WTC11 (cell line): ENCODE data around the gene SMCO2. TPM values are rescaled to one million over a fixed set of nuclear protein-coding genes. Genes with fewer than 3 reads are reported as not detected.

Source experiments
- ATAC-seq: fragments of 200-7000 bp; cut with Tn5 transposase; 2 replicates; pipeline ENCODE4 v1.10.0; 2021; ENCODE audit warnings: mild to moderate bottlenecking, moderate library complexity
- CTCF ChIA-PET: fragments of 300-600 bp; sonication (Branson Sonifier 250); formaldehyde crosslinking; loops from one replicate; lab custom pipeline; 2021; ENCODE audit warnings: antibody characterized with exemption; lab: Charles Lee
- POLR2A ChIA-PET: fragments of 350-600 bp; sonication (Branson Sonifier 250); formaldehyde crosslinking; loops from one replicate; lab custom pipeline; 2021; ENCODE audit warnings: antibody characterized with exemption; lab: Charles Lee
- DNase-seq: peaks from one replicate; pipeline ENCODE4 v3.0.0; 2021; ENCODE audit warnings: low spot score
- H3K27ac Mint-ChIP-seq: 2 replicates; pipeline ENCODE4 v1.8.0; 2021; ENCODE audit warnings: mixed read lengths
- H3K27me3 Mint-ChIP-seq: 2 replicates; pipeline ENCODE4 v1.8.0; 2021; ENCODE audit warnings: low read depth, mild to moderate bottlenecking, moderate library complexity, mixed read lengths
- H3K36me3 Mint-ChIP-seq: 2 replicates; pipeline ENCODE4 v1.8.0; 2021; ENCODE audit warnings: mixed read lengths
- H3K4me1 Mint-ChIP-seq: 2 replicates; pipeline ENCODE4 v1.8.0; 2022; ENCODE audit warnings: mixed read lengths
- H3K4me3 Mint-ChIP-seq: 2 replicates; pipeline ENCODE4 v1.8.0; 2021; ENCODE audit warnings: mild to moderate bottlenecking, moderate library complexity, mixed read lengths
- H3K9me3 Mint-ChIP-seq: 2 replicates; pipeline ENCODE4 v1.8.0; 2021; ENCODE audit warnings: mixed read lengths
- ELF4 ChIP-seq: sonication (generic); formaldehyde crosslinking; IDR thresholded peaks from 2 replicates; pipeline ENCODE4 v1.8.1; 2022; ENCODE audit warnings: low read depth, mild to moderate bottlenecking, moderate library complexity, missing genetic modification reagents
- ESRRA ChIP-seq: sonication (generic); formaldehyde crosslinking; IDR thresholded peaks from 2 replicates; pipeline ENCODE4 v1.8.1; 2022; ENCODE audit warnings: mild to moderate bottlenecking, missing genetic modification reagents, borderline replicate concordance
- ETV6 ChIP-seq: sonication (generic); formaldehyde crosslinking; IDR thresholded peaks from 2 replicates; pipeline ENCODE4 v1.8.1; 2022; ENCODE audit warnings: mild to moderate bottlenecking, missing genetic modification reagents
- FOXP1 ChIP-seq: sonication (generic); formaldehyde crosslinking; IDR thresholded peaks from 2 replicates; pipeline ENCODE4 v1.8.0; 2022; ENCODE audit warnings: missing genetic modification reagents, mild to moderate bottlenecking, moderate library complexity, borderline replicate concordance
- GABPB1 ChIP-seq: sonication (generic); formaldehyde crosslinking; IDR thresholded peaks from 2 replicates; pipeline ENCODE4 v1.8.1; 2023; ENCODE audit warnings: mild to moderate bottlenecking, missing genetic modification reagents
- HMGA2 ChIP-seq: fragments of 250-450 bp; sonication (Bioruptor Pico); IDR thresholded peaks from 2 replicates; pipeline ENCODE4 v1.4.0; 2021; ENCODE audit warnings: mild to moderate bottlenecking, moderate library complexity
- JAZF1 ChIP-seq: fragments of 250-450 bp; sonication (Bioruptor Pico); IDR thresholded peaks from 2 replicates; pipeline ENCODE4 v1.9.0; 2021; ENCODE audit warnings: moderate library complexity, mild to moderate bottlenecking, inconsistent platforms
- MXD4 ChIP-seq: fragments of 250-450 bp; sonication (Bioruptor Pico); IDR thresholded peaks from 2 replicates; pipeline ENCODE4 v1.8.0; 2021; ENCODE audit warnings: mild to moderate bottlenecking, moderate library complexity, borderline replicate concordance
- NFYB ChIP-seq: sonication (generic); formaldehyde crosslinking; conservative IDR thresholded peaks from 2 replicates; pipeline ENCODE4 v1.8.0; 2022; ENCODE audit warnings: low read depth, missing genetic modification reagents
- NR2C2 ChIP-seq: sonication (generic); formaldehyde crosslinking; IDR thresholded peaks from 2 replicates; pipeline ENCODE4 v1.8.0; 2022; ENCODE audit warnings: mild to moderate bottlenecking, missing genetic modification reagents
- NR3C1 ChIP-seq: sonication (generic); formaldehyde crosslinking; conservative IDR thresholded peaks from 2 replicates; pipeline ENCODE4 v1.8.1; 2023; ENCODE audit warnings: low read depth, mild to moderate bottlenecking, missing genetic modification reagents
- PRDM15 ChIP-seq: sonication (generic); formaldehyde crosslinking; IDR thresholded peaks from 2 replicates; pipeline ENCODE4 v1.8.0; 2022; ENCODE audit warnings: missing genetic modification reagents
- PRRX2 ChIP-seq: fragments of 250-450 bp; sonication (Bioruptor Pico); IDR thresholded peaks from 2 replicates; pipeline ENCODE4 v1.8.0; 2021; ENCODE audit warnings: mild to moderate bottlenecking
- SP1 ChIP-seq: sonication (generic); formaldehyde crosslinking; conservative IDR thresholded peaks from 2 replicates; pipeline ENCODE4 v1.8.1; 2022; ENCODE audit warnings: missing genetic modification reagents
- TCF7 ChIP-seq: sonication (generic); formaldehyde crosslinking; IDR thresholded peaks from 2 replicates; pipeline ENCODE4 v1.8.0; 2022; ENCODE audit warnings: mild to moderate bottlenecking, low read depth, missing genetic modification reagents, moderate library complexity
- ZBTB21 ChIP-seq: sonication (generic); formaldehyde crosslinking; IDR thresholded peaks from 2 replicates; pipeline ENCODE4 v1.8.1; 2023; ENCODE audit warnings: mild to moderate bottlenecking, missing genetic modification reagents, borderline replicate concordance
- ZMAT4 ChIP-seq: fragments of 250-450 bp; sonication (Bioruptor Pico); IDR thresholded peaks from 2 replicates; pipeline ENCODE4 v1.9.0; 2021; ENCODE audit warnings: mild to moderate bottlenecking
- ZNF317 ChIP-seq: sonication (generic); formaldehyde crosslinking; IDR thresholded peaks from 2 replicates; pipeline ENCODE4 v1.8.1; 2023; ENCODE audit warnings: low read depth, mild to moderate bottlenecking, moderate library complexity, missing genetic modification reagents, borderline replicate concordance
- ZNF396 ChIP-seq: fragments of 250-450 bp; sonication (Bioruptor Pico); IDR thresholded peaks from 2 replicates; pipeline ENCODE4 v1.8.0; 2021; ENCODE audit warnings: mild to moderate bottlenecking, moderate library complexity, borderline replicate concordance
- ZNF532 ChIP-seq: fragments of 250-450 bp; sonication (Bioruptor Pico); IDR thresholded peaks from 2 replicates; pipeline ENCODE4 v1.9.0; 2021; ENCODE audit warnings: mild to moderate bottlenecking, borderline replicate concordance
- total RNA-seq: library from RNA; stranded (reverse); gene quantifications from 3 replicates; pipeline ENCODE4 v1.2.3, GENCODE V29; 2021
- TF ChIP-seq, protein P1 (sequence below): sonication (generic); formaldehyde crosslinking; conservative IDR thresholded peaks from 2 replicates; pipeline ENCODE4 v1.8.1; 2023; ENCODE audit warnings: mild to moderate bottlenecking, low read depth, missing genetic modification reagents, moderate library complexity

SMCO2 gene
- total RNA-seq, 1 experiment from 2014 or later, result 0.52 TPM

- Mint-ChIP-seq H3K36me3 (no peaks in the 10 kb centered on the region), H3K9me3 (no peaks in the 10 kb centered on the region), H3K4me1 (peaks cover 43% of the 10 kb centered on the region), H3K4me3 (peak overlapping the region; percentile 79), H3K27me3 (peaks cover 62% of the 10 kb centered on the region), H3K27ac (no peak overlapping the region)
- POLR2A ChIA-PET, result interaction anchor here (0.6 to 2.1 kb wide), 6 partner anchors 15 to 329 kb away, joined by 3 to 6 read pairs (median 4); partner anchors contain the start of gene BMAL2
- DNase-seq (no peak), ATAC-seq (peak; percentile 3; the same call in 1 of the 2 replicates)
- TF ChIP-seq ZMAT4 (CRISPR knock-in tag) (no peak), NR3C1 (CRISPR knock-in tag) (no peak), GABPB1 (CRISPR knock-in tag) (no peak), ZNF396 (CRISPR knock-in tag) (no peak), ELF4 (no peak), SP1 (CRISPR knock-in tag) (no peak), PRRX2 (CRISPR knock-in tag) (no peak), ETV6 (CRISPR knock-in tag) (no peak), NFYB (CRISPR knock-in tag) (no peak), JAZF1 (CRISPR knock-in tag) (no peak), NR2C2 (CRISPR knock-in tag) (no peak), HMGA2 (CRISPR knock-in tag) (no peak), ESRRA (CRISPR knock-in tag) (no peak), MXD4 (CRISPR knock-in tag) (no peak), TCF7 (CRISPR knock-in tag) (no peak), ZNF532 (CRISPR knock-in tag) (no peak), ZBTB21 (CRISPR knock-in tag) (no peak), FOXP1 (CRISPR knock-in tag) (no peak), ZNF317 (CRISPR knock-in tag) (no peak)
- CTCF ChIA-PET, result interaction anchor here (0.6 to 2.7 kb wide), 5 partner anchors 37 to 365 kb away, joined by 3 to 13 read pairs (median 4); no protein-coding TSS in a partner anchor
Measured at GRCh38 chr12:27524494-27524835, 77.9 kb downstream of the SMCO2 start.

DNA sequence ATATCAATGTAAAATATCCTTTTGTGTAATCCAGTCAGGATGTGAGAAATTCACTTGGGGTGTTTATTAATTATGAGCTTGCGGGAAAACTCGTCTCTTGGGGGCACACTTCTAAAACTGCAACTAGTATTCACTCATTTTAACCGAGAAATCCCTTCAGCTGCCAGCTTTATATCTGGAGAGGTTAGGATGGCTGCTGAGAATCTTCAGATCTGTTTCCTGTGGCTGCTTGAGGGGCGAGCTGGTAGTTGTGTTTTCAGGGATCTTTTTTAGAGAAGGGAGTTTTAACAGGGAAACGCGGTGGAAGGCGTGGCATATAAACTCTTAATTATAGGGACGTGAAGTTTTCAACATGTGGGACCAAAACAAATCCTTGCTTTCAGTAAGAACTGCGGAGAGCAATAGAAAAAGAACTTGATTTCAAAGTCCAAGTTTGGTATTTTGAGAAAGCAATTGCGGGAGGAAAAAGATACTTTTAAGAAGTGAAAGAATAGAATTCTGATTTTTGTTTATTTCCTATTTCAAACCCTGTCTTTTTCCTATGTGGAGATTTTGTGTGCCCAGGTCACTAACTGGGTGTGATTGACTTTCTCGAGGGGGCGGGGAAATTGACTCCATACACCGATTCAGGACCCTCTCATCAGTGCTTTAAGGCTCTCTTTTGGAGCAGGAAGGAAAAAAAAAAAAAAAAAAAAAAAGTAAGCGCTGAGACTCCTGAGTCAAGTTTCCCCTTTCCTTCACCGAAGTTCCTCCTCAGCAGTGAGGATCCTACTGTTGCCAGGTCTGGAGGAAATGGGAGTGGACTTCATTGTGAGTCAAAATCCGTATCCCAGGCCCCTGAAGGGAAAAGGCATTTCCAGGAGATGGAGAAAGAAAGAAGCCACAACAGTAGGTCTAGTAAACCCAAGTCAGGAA, 78.6 kb downstream of the SMCO2 start:
- ChIA-PET CTCF (interaction anchor here (1.0 to 2.7 kb wide), 3 partner anchors 36 to 89 kb away, joined by 4 to 13 read pairs (median 4); no protein-coding TSS in a partner anchor), POLR2A (interaction anchor here (1.2 to 1.5 kb wide), 3 partner anchors 14 to 193 kb away, joined by 3 to 4 read pairs (median 4); partner anchors contain the start of gene BMAL2)
- Mint-ChIP-seq H3K9me3 (no peaks in the 10 kb centered on the region), H3K4me3 (peak overlapping the region; percentile 79), H3K27me3 (peaks cover 62% of the 10 kb centered on the region), H3K4me1 (peaks cover 41% of the 10 kb centered on the region), H3K27ac (no peak overlapping the region), H3K36me3 (no peaks in the 10 kb centered on the region)
- peak; percentile 26 for ATAC-seq
- peak; percentile 25 for DNase-seq
- TF ChIP-seq PRDM15 (CRISPR knock-in tag), result peak; percentile 49; the same call in 1 of the 2 replicates
- TF ChIP-seq SP1 (CRISPR knock-in tag), result 0 out of 2 replicates have a peak, but pooled peaks have one; percentile 25
- 0 out of 2 replicates have a peak, but pooled peaks have one; percentile 16 for TF ChIP-seq ETV6 (CRISPR knock-in tag)
- TF ChIP-seq, protein P1, sequence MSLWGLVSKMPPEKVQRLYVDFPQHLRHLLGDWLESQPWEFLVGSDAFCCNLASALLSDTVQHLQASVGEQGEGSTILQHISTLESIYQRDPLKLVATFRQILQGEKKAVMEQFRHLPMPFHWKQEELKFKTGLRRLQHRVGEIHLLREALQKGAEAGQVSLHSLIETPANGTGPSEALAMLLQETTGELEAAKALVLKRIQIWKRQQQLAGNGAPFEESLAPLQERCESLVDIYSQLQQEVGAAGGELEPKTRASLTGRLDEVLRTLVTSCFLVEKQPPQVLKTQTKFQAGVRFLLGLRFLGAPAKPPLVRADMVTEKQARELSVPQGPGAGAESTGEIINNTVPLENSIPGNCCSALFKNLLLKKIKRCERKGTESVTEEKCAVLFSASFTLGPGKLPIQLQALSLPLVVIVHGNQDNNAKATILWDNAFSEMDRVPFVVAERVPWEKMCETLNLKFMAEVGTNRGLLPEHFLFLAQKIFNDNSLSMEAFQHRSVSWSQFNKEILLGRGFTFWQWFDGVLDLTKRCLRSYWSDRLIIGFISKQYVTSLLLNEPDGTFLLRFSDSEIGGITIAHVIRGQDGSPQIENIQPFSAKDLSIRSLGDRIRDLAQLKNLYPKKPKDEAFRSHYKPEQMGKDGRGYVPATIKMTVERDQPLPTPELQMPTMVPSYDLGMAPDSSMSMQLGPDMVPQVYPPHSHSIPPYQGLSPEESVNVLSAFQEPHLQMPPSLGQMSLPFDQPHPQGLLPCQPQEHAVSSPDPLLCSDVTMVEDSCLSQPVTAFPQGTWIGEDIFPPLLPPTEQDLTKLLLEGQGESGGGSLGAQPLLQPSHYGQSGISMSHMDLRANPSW (CRISPR knock-in tag), result no peak
